ENCODE data around the gene NEK6.
"Not testable (repeated sequence)": the region's sequence is repeated elsewhere in the genome, so short reads cannot be mapped to it uniquely, and the experiment has no call there.

The NEK6 gene

DNA sequence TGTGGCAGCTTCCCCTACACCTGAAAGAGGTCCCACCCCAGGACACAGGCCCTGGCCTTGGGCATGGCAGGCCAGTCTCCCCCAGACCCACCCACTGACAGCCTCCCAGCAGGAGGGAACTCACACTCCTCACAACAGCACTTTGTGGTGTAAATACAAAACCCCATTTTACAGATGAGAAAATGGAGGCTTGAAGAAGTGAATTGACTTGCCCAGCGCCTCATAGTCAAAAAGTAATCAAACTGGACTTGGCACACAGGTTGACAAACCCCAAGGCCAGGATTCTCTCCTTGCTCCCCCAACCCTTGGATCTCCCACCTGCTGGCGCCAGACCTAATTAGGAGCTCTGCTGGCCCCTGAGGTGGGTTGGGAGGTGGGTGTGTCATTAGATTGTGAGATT is 29.2 kb upstream of the NEK6 start:
- no peak for DNase-seq (ENCODE audit: low spot score)

DNA sequence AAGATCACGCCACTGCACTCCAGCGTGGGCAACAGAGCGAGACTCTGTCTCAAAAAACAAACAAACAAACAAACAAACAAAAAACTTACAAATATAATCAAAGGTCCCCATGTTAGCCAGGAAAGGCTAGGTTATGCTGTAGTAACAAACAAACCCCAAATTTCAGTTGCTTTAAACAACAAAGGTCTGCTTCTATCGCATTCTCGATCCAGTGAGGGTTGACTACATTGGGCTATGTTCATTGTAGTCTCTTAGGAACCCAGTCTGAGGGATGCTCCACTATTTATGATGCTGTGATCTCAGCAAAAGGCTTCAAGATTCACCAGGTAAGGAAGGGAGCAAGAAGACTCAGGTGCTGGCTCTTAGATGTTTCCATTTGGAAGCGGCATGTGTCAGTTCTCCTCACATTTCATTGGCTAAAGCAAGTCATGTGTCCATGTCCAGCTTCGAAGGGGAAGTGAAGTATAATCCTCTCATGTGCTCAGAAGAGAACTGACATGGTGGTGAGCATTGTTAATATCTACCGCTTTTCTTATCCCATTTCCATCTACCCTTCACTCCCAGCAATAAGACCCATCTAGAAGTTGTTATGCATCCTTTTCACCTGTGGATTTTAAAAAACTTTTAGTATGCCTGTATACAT is 26.5 kb upstream of the NEK6 start:
- DNase-seq (ENCODE audit: low spot score): no peak

DNA sequence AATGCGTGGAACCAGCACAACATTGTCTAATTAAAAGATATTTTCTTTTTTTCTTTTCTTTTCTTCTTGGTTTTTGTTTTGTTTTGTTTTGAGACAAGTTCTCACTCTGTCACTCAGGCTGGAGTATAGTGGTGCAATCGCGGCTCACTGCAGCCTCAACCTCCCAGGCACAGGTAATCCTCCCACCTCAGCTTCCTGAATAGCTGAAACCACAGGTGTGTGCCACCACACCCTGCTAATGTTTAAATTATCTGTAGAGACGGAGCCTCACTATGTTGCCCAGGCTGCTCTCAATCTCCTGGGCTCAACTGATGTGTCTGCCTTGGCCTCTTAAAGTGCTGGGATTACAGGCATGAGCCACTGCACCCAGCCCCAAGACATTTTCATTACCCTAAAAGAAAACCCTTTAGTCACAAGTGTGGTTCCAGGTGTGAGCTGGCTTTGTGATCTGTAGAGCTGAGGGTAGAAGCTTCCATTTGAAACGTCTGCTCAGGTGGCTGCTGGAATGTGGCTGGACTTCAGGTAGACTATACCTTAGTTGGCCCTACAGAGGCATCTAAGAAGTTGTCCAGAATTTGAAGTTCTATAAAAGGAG is 19.1 kb upstream of the NEK6 start:
- no peak for DNase-seq (ENCODE audit: low spot score)

DNA sequence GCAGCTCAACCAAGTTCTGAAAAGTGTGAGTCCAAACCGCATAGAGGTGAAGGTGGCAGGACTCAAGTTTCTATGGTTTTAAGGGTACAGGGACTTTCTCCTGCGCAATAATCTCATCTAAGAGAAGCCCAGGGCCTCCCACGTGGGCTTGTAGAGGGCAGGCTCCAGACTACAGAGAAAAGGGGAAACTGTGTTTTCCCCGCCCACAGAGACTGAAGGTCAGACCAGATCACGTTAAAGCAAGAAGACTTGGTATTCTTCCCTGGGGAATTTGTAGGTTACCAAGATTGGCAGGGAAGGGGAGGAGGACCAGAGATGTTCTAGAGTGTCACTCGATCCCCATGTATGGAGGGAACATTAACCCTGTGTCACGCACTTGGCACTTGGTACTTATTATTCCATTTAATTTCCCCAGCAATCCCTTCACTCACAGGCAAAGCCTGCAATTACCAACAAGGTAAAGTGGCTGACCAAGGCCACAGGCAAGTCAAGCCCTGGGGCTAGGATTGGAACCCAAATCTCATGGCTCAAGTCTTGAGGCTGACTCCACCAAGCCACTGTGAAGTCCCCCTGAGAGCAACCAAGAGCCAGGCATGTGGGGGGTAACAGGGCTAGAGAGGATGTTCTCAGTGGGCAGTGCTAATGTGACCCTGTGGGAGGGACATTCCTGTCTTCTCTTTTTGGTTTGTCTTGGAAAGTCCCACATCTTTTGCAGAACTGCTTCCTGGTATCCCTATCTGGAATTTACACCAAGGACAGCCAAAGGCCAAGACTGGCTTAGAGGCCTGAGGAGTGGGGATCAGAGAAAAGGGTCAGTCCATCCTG is 18.3 kb upstream of the NEK6 start:
- no peak for DNase-seq (ENCODE audit: low spot score)

DNA sequence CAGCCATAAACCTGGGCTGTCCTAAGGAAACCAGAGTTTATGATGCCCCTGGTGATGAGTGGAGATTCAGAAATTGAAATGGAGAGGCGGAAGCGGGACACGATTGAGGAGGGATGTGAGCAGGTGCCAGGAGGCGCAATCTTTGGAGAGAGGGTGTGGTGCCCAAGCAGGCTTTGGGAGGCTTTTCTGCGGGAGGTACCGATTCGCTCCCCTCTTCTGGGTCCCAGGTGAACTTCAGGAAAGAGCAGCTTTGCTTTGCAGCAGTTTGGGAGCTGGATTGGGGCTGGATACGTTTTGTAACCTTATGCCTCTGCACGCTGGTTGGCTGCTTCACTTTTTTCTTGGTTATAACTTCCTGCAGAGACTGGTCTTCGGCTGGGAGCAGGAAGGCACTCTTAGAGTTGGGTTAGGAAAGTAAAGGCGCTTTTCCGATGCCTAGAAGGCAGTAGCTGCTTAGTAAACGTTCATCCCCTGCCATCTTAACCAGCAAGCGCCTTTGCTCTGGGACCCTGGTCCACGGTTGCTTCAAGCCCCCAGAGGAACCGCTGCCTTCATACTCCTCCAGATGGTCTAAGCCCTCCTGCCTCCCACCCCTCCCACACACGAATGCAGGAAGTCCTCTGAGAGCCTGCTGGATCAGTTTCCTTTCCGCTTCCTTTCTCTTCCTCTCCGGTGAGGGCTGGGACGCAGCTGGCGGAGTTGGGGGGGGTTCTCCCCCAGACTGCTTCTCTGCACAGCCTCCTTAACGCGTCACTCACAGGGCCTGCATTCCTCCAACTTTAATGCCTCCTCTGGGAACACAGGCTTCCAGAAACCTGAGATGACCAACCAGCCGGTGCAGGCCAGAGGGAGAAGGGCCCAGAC is 15.2 kb upstream of the NEK6 start:
- DNase-seq (ENCODE audit: low spot score): no peak

DNA sequence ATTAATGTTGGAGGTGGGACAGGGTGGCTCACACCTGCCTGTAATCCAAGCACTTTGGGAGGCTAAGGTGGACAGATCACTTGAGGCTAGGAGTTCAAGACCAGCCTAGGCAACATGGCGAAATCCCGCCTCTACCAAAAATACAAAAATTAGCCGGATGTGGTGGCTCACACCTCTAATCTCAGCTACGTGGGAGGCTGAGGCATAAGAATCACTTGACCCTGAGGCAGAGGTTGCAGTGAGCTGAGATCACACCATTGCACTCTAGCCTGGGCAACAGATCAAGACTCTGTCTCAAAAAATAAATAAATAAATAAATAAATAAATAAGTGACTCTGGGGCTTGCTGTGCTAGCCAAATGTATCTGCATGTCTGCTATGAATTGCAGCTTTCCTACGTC is 10.4 kb upstream of the NEK6 start:
- not testable (repeated sequence) for DNase-seq (ENCODE audit: low spot score)

DNA sequence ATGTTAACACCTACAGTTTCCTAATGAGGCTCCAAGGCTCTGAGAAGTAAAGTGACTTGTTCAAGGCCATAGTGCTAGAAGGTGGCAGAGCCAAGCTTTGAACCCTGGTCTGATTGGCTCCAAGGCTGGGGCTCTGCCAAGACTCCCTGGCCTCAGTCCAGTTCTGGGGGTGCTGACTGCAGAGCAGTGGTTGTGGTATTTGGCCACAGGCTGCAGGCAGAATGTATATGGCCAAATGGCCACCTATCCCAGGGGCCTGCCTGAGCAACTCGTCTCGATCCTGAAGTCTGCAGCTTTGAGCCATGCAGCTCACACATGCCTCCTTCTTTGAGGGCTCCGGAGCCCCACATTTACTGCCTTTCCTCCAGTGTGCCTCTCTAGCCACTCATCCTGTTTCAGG is 9.7 kb upstream of the NEK6 start:
- DNase-seq (ENCODE audit: low spot score): no peak

DNA sequence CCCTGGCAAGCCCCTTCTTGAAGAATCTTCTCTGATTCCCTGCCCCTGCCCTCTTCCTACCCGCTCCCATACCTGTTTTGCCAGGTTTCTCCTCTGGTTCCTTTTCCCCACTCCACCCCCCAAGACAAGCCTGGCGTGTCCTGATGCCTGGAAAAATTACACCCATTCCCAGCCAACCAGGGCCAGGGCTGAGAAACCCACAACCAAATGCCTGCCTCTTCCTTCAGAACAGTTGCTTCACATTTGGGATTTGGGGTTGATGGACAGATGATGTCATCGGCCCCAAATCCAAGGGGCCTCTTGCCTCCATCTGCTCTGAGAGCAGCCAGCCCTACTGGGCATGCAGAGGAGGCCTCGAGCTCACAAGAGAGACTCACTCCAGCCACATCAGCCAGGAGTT is 8.8 kb upstream of the NEK6 start:
- DNase-seq (ENCODE audit: low spot score): no peak

DNA sequence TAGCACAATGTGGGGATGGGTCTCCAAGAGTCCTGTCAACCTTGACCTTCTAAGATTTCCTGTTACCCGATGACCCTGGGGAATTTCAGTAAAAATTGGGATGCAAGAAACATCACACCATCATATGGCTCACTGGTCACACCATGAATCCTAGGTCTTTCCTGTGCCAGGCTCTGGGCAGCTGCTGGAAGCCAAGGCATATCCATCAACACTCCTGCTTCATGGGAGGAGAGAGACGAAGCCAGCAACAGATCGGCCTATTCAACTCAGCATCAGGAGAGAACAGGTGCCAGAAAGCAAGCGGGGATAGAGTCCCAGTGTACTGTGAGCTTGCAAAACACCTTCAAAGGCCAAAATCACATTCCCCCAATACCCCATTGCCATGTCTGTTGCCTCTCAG is 6.5 kb upstream of the NEK6 start:
- no peak for DNase-seq (ENCODE audit: low spot score)

DNA sequence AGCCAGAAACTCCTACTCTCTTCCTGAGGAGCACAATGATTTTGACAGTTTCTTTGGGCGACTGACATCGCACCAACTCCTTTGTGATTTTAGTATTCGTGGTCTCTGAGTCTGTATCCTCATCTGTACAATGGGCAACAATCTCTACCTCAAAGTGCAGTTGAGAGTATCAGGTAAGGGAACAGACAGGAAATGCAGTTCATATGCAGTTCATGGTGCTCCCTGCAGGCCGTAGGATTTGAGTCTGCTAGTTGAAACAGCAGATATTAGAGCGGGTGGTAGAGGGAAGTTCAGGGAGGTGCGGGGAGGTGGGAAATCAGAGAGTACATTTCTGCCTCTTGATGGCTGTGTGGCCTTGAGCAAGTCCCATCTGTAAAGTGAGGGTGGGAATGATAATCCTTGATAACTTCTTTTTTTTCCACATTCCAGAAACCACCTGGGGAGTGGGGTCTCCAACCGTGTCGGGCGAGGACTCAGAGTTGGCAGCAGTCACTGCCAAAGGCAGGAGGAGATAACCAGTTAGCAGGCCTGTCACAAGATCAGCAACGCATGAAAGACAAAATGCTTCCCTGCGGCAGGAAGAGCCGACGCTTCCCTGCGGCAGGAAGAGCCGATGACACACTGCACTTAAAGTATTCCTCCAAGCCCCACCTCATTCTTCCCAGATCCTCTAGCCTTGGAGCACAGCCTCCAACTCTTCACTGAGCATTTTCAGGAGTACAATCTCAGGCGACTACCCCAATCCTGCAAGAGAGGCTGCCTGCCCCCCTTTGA is 6.0 kb upstream of the NEK6 start:
- DNase-seq (ENCODE audit: low spot score): no peak

DNA sequence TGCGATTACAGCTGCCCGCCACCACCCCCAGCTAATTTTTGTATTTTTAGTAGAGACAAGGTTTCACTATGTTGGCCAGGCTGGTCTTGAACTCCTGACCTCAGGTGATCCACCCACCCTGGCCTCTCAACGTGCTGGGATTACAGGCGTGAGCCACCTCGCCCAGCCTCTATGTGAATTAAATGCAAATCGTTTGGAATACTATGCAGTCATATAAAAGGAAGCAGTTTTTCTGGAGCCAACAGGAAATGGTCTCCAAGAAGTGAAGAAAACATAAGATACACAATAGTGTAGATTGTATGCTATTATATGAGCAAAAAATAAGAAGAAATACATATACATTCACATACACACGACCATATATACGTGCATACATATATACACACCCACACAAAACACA is 4.9 kb upstream of the NEK6 start:
- not testable (repeated sequence) for DNase-seq (ENCODE audit: low spot score)

DNA sequence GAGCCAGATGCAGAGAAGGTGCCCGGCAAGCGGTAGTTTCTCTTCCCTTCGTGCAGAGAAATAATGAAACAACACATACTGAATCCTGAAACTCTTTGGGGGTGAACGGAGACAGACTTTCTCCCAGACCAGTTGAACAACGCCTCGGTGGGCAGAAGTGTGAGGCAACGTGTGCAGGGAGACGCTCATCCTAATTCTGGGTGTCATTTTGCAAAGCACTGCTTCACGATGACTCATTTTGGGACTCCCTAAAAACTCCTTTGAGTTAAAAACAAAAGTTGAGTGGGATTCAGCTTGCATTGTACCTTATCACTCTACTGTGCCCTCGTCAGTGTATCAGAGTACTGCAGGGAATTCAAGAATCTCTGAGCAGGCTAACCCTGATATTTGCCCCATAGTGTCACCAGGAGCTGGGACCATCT is 3.5 kb upstream of the NEK6 start:
- no peak for DNase-seq (ENCODE audit: low spot score)

DNA sequence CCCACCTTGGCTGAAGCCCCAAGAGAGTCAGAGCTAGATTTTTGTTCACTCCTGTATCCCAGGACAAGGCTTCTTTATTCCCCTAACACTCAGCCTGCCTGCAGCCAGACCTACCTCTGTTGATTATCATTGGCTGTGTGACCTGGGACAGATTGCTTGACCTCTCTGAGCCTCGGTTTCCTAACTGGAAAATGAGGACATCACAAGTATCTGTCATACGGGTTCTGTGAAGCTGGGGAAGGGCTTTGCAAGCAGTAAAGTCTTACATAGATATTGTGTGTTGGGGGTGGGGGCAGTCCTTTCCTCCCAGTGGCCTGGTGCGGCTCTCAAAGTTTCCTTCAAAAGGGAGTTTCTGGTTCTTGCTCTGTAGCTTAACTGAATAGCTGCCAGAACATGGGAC is 2.5 kb upstream of the NEK6 start:
- no peak for DNase-seq (ENCODE audit: low spot score)

DNA sequence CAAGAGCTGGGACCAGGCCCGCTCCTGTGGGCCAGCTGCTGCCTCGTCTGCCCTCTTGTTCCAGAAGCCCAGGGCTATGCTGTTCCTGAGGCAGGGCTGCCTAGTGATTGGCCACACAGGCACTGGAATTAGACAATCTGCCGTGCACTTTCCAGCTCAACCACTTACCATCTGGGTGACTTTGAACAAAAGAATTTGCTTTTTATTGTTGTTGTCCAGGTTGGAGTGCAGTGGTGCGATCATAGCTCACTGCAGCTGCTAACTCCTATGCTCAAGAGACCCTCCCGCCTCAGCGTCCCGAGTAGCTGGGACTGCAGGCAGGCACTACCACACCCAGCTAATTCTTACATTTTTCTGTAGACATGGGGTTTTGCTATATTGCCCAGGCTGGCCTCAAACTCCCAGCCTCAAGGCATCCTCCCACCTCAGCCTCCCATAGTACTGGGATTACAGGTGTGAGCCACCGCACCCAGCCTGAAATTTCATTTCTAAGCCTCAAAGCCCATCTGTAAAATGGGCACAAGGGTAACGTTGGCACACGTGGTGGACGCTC is 1.2 kb upstream of the NEK6 start:
- no peak for DNase-seq (ENCODE audit: low spot score)

DNA sequence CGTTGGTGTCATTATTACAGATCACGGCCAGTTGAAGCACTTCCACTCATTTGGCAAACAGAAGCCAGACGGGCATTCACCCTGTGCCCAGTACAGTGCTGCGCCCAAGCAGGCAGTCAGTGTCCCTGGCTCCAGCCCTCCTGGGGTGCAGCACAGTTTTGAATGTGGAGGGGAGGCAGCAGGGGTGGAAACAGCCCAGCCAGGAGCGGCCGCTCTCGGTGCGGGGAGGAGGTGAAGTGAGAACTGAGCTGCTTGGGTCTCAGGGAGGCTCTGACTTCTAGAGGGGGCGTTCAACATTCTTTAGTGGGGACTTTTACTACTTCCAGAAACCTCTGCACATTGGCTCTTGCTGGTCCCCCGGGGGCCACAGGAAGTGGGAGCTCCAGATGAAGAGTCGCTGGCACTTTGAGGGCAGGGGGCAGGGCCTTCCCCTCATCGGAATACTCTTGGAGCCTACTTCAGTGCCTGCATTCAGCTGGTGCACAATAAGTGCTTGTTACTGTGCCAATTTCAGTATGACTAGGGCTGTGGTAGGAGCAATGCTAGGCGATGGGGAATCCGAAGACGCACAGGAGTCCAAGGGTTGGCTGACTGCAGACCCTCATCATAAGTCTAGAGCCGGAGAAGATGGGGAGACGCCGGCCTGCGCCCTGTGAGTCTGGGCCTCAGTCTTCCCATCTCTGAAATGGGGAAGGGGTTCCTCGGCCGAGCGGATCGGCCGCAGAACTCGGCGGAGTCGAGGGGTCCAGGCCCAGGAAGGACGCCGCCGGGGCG is 492 bp upstream of the NEK6 start:
- no peak for DNase-seq (ENCODE audit: low spot score)

DNA sequence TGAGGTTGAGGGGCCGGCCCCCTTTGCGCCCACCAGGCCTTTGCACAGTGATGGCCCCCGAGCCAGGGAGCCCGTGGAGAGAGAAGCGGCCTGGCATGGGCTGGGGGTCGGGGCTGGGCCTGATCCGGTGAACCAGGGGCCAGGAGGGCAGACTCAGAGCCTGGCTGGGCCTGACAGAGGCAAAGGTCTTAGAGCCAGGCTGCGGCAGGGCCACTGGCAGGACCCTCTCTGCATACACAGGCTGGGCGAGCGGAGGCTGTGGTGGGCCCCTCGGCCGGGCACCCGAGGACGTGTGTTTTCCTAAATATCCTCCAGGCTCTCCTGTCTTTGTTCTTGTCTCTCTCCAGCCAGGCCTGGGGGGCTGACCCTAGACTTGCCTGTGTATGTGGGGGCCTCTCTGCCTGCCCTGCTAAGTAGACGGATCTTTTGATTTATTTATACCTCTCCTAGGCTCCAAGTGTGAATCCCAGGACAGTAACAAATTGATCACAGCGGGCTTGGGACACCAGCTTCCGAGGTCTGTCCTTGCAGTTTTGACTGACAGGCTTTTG is 933 bp downstream of the NEK6 start:
- DNase-seq (ENCODE audit: low spot score): no peak

DNA sequence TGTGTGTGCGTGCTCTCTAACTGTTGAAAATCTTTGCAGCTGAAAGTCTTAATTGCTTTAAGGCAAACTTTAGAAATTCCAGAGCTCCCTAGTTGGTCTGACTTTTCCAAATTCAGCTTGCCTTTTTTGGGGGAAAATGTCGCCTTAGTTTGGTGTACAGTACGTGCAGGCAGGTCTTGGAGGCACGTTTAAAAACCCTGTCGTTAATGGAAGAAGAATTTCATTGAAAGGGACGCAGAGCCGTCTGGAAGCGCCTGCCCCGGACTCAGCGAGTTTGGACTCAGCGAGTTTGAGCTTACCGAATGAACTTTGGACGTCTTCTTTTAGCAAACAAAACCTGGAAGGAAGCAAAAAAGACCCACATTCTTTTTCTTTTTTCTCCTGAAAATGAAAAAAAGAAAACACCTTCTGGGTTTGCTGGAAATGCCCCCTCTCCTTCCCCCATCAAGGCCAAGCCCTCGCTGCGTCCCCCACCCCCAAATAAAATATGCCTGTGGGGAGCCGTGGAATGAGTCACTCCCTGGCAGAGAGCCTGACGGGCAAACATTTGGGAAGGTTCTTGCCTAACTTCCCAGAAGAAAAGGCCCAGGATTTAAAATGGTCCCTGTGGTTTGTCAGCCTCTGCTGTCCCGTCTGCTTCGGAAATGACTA is 1.5 kb downstream of the NEK6 start:
- no peak for DNase-seq (ENCODE audit: low spot score)

DNA sequence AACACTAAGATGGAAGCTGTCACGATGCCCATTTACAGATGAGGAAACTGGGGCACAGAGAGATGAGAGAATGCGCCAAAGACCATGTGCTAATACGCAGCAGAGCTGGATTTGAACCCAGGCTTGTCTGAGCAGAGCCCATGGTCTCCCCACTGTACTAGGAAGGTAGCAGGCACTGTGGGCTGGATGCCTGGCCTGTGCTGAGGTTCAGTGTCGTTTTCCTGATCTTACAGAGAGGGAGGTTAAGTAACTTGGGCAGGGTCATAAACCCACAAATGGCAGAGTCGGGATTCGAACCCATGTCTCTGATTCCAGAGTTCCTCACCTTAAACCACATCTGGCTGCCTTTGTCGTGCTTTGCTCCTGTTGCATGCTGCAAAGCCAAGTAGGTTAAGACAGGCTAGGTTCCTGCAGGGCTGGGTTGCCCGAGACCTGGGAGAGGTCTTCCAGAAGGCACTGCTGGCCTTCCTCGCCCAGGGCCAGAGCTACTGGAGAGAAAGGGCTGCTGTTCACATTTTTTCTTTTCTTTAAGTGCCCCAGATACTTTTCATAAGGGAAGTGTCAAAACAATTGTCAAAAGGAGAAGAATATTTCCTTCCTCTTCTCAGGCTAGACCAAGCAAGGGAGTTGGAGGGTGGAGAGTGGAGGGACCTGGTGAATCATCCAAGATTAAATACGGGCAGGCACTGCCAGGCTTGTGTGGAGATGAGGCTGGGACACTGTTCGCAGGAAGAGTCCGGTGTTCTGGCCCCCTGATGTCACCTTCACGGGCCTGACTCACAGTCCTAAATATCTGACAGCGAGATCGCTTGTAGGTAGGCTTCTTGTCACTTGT is 3.2 kb downstream of the NEK6 start:
- no peak for DNase-seq (ENCODE audit: low spot score)

Measured in putamen (tissue), 1 donor.